Measurements from ENCODE around the gene NLRC5.

DNA sequence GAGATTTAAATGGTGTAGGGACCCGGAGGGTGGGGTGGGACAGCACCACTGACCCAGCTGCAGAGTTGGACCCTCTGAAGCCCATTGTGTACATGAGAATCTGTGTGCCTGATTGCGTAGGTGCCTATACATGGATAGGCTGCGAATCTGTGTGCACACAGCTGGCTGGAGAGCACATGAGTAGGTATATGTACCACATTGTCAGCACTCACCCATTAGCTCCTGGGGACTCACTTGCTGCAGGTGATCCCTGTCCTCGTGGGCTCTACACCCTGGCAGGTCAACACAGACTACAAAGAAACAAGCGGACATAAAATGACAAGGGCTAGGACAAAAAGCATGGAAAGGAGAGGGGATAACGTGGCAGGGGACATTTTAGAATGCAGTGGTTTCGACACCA, 38.9 kb upstream of the NLRC5 start:
- no peak for TF ChIP-seq REST (IDR thresholded peaks at IDR 0.05; ENCODE audit: insufficient read depth in 1 of 2, low read depth in 2 of 2, low read length in 2 of 2)
- no peak for TF ChIP-seq POLR2AphosphoS5 (IDR thresholded peaks at IDR 0.05; ENCODE audit: low read depth, low read length)
- no peak for TF ChIP-seq SIN3A (IDR thresholded peaks at IDR 0.05; ENCODE audit: borderline replicate concordance, insufficient read depth, low read length)
- TF ChIP-seq TAF1 (IDR thresholded peaks at IDR 0.05; ENCODE audit: borderline replicate concordance, insufficient read depth, low read length), result no peak
- TF ChIP-seq FOXP2 (optimal IDR thresholded peaks at IDR 0.05; ENCODE audit: borderline replicate concordance, extremely low read depth, extremely low read length, insufficient read depth), result no peak
